ENCODE results near the gene PSMC6. TPM values are rescaled to one million over a fixed set of nuclear protein-coding genes. Genes with fewer than 3 reads are reported as not detected.

The PSMC6 gene
- polyA plus RNA-seq (ENCODE audit: insufficient read length in 4 of 4) = 100 to 1,000 TPM; 127 to 178 (median 150) TPM

GRCh38 chr14:52706724-52707706 lies at the start of gene PSMC6:
TSS of gene PSMC6 (plus strand) at chr14:52707200. CDS start at chr14:52707220, 20 bp downstream.
- peak; percentile 85 to 91 (median 86) for DNase-seq (ENCODE audit: low read depth in 4 of 4, low spot score in 2 of 4)

- DNase-seq (ENCODE audit: low read depth in 4 of 4, low spot score in 2 of 4) = no peak
Measured at GRCh38 chr14:52660325-52660724, 46.7 kb upstream of the PSMC6 start.

- no peak for DNase-seq (ENCODE audit: low read depth in 4 of 4, low spot score in 2 of 4)
Measured at GRCh38 chr14:52660832-52661231, 46.2 kb upstream of the PSMC6 start.

GRCh38 chr14:52661314-52661713 lies 45.7 kb upstream of the PSMC6 start:
- DNase-seq (ENCODE audit: low read depth in 4 of 4, low spot score in 2 of 4) = no peak

GRCh38 chr14:52663850-52664249 lies 43.1 kb upstream of the PSMC6 start:
- DNase-seq (ENCODE audit: low read depth in 4 of 4, low spot score in 2 of 4) = no peak

- DNase-seq (ENCODE audit: low read depth in 4 of 4, low spot score in 2 of 4) = no peak
Measured at GRCh38 chr14:52678591-52678990, 28.4 kb upstream of the PSMC6 start.

- no peak for DNase-seq (ENCODE audit: low read depth in 4 of 4, low spot score in 2 of 4)
Measured at GRCh38 chr14:52683985-52684520, 22.9 kb upstream of the PSMC6 start.

GRCh38 chr14:52686176-52686575 lies 20.8 kb upstream of the PSMC6 start:
- no peak for DNase-seq (ENCODE audit: low read depth in 4 of 4, low spot score in 2 of 4)

- DNase-seq (ENCODE audit: low read depth in 4 of 4, low spot score in 2 of 4) = no peak
Measured at GRCh38 chr14:52690983-52691760, 15.8 kb upstream of the PSMC6 start.

- no peak for DNase-seq (ENCODE audit: low read depth in 4 of 4, low spot score in 2 of 4)
Measured at GRCh38 chr14:52692248-52692962, 14.6 kb upstream of the PSMC6 start.

- DNase-seq (ENCODE audit: low read depth in 4 of 4, low spot score in 2 of 4) = no peak
Measured at GRCh38 chr14:52693036-52693435, 14.0 kb upstream of the PSMC6 start.

- DNase-seq (ENCODE audit: low read depth in 4 of 4, low spot score in 2 of 4) = no peak
Measured at GRCh38 chr14:52693532-52693931, 13.5 kb upstream of the PSMC6 start.

- peak in 2 of 4 donors; percentile 28 to 50 for DNase-seq (ENCODE audit: low read depth in 4 of 4, low spot score in 2 of 4)
Measured at GRCh38 chr14:52694761-52695480, 12.1 kb upstream of the PSMC6 start.

GRCh38 chr14:52695481-52696091 lies 11.4 kb upstream of the PSMC6 start, which contains the start of gene ERO1A:
TSS of gene ERO1A (minus strand) at chr14:52695558. CDS start at chr14:52695481, 77 bp downstream.
- peak; percentile 28 to 53 (median 42) for DNase-seq (ENCODE audit: low read depth in 4 of 4, low spot score in 2 of 4)

GRCh38 chr14:52700701-52701172 lies 6.3 kb upstream of the PSMC6 start:
- no peak for DNase-seq (ENCODE audit: low read depth in 4 of 4, low spot score in 2 of 4)

- DNase-seq (ENCODE audit: low read depth in 4 of 4, low spot score in 2 of 4) = no peak
Measured at GRCh38 chr14:52701223-52701622, 5.8 kb upstream of the PSMC6 start.

- no peak for DNase-seq (ENCODE audit: low read depth in 4 of 4, low spot score in 2 of 4)
Measured at GRCh38 chr14:52703225-52703624, 3.8 kb upstream of the PSMC6 start.

- DNase-seq (ENCODE audit: low read depth in 4 of 4, low spot score in 2 of 4) = no peak
Measured at GRCh38 chr14:52703664-52704063, 3.3 kb upstream of the PSMC6 start.

GRCh38 chr14:52706286-52706685 lies 714 bp upstream of the PSMC6 start:
- DNase-seq (ENCODE audit: low read depth in 4 of 4, low spot score in 2 of 4) = no peak
